NCI-H226 (cell line): ENCODE results near the gene RGS11.
A peak's percentile ranks its signal among the peaks of the same experiment; 100 is the strongest.
"Not testable (repeated sequence)": the region's sequence is repeated elsewhere in the genome, so short reads cannot be mapped to it uniquely, and the experiment has no call there.

Source experiments
- DNase-seq: peaks from one replicate; pipeline ENCODE4 v3.0.0-alpha.2; 2015

The RGS11 gene

DNA sequence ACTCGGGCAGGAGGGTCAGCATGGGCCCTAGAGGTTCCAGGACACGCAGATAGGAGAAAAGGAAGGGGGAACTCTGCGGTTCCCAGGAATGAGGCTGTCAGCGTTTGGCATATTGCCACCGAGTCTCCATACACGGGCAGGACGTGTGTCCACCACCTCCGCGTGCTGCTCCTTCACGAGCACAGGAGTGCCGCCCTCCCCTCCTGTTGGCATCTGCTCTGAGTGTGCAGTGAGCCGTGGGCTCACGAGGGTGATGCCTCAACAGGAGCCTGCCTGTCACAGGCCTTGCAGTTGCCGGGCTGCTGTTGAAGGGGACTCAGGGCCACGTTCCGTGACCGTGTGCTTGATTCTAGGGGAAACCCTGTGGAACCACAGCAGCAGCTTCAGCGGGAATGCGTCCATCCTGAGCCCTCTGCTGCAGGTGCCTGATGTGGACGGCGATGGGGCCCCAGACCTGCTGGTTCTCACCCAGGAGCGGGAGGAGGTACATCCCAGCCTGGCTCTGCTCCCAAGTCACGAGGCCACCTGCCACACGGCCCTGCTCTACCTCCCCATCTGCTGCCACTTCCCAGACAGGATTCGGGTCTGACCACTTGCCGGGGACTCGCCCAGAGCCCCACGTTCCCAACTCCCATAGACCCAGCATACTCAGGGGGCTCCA lies 14.6 kb downstream of the RGS11 start:
- no peak for DNase-seq

DNA sequence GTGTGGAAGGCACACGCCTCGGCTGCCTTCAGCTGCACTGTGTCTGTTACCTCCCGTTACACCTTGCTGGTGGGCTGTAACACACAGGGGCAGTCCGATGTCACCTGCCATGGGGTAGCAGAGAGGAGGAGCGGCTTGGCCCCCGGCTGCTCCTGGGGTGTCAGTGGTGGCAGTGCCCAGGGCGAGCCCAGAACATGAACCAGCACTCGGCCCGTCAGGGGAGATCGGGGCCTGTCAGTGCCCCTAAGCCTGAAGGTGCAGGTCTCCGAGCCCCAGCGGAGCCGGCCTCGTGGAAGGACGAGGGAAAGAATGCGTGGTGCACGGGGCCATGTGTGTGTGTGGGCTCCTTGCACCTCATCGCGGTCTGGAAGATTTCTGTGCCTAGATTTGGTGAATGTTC lies 15.4 kb downstream of the RGS11 start:
- DNase-seq: no peak

DNA sequence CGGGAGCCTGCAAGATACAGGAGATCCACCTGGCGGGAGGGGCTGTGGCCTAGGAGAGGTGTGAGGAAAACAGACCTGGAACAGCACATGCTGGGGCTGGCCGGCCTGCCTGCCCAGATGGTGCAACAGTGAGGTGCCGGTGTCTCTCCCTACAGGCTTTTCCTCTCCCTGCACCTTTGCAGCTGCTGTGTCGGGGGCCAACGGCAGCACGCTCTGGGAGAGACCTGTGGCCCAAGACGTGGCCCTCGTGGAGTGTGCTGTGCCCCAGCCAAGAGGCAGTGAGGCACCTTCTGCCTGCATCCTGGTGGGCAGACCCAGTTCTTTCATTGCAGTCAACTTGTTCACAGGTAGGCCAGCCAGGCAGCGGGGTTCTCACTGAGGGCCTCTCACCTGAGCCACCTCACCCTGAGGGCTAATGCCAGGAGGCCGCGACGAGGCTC lies 15.9 kb downstream of the RGS11 start:
- DNase-seq: no peak

DNA sequence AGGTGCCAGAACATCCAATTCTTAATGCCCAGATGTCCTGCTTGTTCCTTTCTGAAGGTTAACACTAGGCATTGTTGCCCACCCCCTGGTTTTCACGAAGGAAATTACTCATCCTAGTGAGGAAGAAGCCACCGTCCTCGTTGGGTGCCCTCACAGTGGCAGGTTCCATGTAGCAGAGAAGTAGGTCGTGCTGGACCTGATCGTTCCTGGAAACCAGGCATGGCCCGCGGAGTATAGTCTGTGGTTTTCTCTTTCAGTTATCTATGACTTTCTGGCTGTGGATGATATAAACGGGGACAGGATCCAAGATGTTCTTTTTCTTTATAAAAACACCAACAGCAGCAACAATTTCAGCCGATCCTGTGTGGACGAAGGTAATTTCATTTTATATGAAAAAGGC lies 16.5 kb downstream of the RGS11 start:
- DNase-seq: no peak

DNA sequence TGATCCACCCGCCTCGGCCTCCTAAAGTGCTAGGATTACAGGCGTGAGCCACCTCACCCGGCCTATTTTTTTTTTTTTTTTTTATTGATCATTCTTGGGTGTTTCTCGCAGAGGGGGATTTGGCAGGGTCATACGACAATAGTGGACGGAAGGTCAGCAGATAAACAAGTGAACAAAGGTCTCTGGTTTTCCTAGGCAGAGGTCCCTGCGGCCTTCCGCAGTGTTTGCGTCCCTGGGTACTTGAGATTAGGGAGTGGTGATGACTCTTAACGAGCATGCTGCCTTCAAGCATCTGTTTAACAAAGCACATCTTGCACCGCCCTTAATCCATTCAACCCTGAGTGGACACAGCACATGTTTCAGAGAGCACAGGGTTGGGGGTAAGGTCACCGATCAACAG lies 17.7 kb downstream of the RGS11 start:
- not testable (repeated sequence) for DNase-seq

DNA sequence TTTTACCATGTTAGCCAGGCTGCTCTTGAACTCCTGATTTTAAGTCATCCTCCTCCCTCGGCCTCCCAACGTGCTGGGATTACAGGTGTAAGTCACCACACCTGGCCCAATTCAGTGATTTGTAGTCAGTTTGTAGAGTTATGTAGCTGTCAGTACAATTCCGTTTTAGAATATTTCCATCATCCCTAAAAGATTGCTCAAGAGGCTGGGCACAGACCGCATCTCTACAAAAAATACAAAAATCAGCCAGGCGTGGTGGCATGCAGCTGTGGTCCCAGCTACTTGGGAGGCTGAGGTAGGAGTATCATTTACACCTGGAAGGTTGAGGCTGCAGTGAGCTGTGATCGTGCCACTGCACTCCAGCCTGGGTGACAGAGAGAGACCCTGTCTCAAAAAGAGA lies 20.6 kb downstream of the RGS11 start:
- no peak for DNase-seq

DNA sequence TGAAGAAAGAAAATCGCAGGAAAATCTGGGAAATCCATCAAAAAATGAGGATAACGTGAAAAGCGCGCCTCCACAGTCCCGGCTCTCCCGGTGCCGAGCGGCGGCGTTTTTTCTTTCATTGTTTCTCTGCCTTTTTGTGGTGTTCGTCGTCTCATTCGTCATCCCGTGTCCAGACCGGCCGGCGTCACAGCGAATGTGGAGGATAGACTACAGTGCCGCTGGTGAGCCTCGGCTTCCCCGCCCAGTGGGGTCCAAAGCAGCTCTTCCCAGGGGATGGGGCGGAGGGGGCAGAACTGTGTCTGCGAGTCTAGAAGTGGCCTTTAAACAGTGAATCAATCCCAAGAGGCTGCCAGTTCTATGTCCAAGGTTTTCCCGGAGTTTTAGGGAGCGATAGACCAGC lies 21.3 kb downstream of the RGS11 start:
- DNase-seq: no peak

DNA sequence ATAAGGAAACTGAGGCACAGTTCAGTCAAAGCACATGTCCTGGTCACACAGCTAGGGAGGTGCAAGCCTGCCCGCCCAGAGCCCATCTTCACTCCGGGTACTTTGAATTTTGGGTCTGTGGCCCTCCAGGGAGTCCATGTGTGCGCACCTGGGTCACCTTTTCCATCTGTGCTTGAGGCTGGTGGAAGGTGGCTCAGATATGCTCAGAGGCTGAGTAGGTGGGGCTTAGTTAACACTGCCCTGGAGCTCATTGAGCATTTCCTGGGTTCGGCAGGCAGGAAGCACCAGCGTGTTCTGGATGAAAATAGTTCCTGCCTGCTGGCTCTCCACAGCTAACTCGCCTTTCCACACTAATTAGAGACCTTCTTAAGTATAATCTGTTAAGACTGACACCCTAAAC lies 21.9 kb downstream of the RGS11 start:
- DNase-seq: no peak

DNA sequence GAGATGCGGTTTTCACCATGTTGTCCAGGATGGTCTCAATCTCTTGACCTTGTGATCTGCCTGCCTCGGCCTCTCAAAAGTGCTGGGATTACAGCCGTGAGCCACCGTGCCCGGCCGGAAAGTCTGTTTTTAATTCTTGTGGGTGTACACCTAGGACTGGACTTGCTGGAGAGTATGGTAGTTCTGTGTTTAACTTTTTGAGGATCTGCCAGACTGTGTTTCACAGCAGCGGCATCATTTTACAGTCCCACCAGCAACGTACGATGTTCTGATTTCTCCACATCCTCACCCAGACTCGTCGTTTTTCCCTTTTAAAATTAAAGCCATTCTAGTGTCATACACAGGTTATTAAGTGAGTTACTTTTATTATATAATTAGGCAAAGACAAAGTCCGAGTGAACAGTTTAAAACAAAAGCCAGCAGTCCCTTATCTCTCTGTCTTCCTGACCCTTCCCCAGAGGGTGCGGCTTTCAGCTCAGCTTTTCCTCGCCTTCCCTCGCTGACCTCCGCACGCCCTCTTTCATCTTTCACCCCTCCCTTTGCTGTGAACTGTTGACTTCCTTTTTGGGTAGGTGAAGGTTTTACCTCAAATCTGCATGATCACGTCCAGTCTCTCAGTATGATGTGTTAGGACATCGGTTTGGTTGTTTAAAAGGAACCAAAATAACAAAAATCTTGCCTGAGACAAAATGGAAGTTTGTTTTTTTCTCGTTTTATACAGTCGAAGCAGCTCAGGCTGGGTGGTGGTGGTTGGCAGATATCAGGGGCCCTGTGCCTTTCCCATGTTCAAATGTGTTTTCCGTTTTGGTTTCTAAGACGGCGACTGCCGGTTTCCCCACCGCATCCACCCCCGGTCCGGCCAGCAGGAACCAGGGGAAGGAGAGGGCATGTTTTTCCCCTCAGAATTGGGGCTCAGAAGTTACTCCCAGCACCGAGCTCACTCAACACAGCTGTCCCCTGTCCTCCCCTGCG lies 23.1 kb downstream of the RGS11 start:
- DNase-seq: no peak

DNA sequence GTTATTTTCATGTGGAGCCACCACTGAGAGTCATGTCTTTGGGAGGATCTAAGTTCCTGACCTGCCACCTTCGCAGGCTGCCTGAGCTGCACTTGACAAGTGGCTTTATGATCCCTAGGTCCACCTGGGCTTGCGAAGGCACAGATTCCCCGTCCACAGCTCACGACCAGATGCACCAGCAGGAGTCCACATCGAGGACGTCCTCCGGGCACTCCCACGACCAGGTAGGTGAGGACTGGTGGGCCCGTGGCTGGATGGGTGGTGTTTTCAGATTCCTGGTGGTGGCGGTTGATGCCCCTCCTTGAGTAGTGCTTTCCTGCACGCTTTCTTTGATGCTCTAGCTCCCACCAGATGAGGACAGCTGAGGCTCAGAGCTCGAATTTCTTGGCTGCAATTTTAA lies 26.3 kb downstream of the RGS11 start:
- DNase-seq: no peak

DNA sequence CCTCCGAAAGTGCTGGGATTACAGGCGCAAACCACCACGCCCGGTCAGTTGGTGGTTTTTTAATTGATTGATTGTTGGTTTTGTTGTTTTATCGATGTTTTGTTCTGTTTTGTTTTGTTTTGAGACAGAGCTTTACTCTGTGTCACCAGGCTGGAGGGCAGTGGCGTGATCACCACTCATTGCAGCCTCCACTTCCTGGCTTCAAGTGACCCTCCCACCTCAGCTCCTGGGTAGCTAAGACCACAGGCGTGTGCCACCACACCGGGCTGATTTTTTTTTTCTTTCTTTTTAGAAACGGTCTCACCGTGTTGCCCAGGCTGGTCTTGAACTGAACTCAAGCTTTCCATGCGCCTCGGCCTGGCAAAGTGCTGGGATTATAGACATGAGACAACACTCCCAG lies 28.7 kb downstream of the RGS11 start:
- no peak for DNase-seq

DNA sequence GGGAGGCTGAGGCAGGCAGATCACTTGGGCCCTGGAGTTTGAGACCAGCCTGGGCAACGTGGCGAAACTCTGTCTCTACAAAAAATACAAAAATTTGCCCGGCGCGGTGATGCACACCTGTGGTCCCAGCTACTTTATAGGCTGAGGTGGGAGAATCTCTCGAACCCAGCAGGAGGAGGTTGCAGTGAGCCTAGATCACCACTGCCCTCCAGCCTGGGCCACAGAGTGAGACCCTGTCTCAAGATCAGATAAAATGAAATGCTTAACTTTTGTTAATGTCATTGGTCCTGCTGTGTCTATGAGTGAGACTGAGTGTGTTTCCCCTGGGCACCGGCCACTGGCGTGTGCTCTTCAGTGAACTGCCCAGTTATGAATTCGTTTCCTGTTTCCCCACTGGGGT lies 30.6 kb downstream of the RGS11 start:
- no peak for DNase-seq

DNA sequence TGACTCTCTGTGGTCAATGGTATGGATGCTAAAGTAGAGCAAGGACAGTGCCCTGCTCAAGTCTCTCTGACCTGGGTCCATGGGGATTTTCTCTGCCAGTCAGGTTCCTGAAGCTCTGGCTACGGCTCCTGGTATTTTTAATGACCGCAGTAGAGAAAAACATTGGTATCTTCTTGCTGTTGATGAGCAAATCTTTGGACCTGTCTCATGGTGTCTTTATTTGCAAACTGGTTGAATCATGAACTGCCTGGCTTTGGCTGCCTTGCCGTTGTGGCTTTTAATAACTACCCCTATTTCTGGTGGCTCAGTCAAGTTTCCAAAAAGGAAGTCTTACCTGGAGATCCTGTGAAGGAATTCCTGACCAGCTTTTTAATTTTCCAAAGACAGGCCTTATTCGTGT lies 32.4 kb downstream of the RGS11 start:
- no peak for DNase-seq

DNA sequence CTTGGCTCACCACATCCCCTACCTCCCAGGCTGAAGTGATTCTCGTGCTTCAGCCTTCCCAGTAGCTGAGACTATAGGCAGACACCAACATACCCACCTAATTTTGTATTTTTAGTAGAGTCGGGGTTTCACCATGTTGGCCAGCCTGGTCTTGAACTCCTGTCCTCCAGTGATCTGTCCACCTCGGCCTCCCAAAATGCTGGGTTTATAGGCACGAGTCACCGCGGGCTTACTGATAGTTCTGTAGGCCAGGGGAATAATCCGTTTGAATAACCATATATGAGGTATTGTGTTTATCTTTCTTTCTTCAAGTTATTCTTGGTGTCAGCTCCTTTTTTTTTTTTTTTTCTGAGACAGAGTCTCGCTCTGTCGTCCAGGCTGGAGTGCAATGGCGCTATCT lies 33.5 kb downstream of the RGS11 start:
- no peak for DNase-seq

DNA sequence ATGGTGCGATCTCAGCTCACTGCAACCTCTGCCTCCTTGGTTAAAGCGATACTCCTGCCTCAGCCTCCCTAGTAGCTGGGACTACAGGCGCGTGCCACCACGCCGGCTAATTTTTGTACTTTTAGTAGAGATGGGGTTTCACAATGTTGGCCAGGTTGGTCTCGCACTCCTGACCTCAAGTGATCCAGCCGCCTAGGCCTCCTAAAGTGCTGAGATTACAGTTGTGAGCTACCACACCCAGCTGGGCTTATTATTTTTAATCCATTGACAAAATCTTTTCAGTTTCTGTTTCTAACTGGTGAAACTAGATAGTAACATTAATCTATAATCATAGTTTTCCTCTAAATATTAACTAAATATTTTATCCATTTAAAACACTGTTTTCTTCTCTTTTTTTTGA lies 35.2 kb downstream of the RGS11 start:
- DNase-seq: no peak

DNA sequence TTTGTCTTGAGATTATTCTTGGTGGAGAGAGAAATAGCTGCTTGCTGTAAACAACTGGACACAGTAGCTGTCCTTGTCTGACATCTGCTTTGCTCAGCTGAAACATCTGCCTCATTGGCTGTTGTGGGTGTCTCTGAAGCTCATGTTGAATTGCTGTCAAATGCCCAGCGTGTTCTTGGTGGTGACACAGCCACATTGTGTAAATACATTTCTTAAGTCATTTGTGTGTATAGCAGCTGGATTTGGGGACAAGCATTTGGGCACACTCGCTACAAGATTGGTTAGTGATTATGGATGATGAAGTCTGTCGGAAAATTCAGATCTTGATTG lies 35.8 kb downstream of the RGS11 start:
- no peak for DNase-seq

DNA sequence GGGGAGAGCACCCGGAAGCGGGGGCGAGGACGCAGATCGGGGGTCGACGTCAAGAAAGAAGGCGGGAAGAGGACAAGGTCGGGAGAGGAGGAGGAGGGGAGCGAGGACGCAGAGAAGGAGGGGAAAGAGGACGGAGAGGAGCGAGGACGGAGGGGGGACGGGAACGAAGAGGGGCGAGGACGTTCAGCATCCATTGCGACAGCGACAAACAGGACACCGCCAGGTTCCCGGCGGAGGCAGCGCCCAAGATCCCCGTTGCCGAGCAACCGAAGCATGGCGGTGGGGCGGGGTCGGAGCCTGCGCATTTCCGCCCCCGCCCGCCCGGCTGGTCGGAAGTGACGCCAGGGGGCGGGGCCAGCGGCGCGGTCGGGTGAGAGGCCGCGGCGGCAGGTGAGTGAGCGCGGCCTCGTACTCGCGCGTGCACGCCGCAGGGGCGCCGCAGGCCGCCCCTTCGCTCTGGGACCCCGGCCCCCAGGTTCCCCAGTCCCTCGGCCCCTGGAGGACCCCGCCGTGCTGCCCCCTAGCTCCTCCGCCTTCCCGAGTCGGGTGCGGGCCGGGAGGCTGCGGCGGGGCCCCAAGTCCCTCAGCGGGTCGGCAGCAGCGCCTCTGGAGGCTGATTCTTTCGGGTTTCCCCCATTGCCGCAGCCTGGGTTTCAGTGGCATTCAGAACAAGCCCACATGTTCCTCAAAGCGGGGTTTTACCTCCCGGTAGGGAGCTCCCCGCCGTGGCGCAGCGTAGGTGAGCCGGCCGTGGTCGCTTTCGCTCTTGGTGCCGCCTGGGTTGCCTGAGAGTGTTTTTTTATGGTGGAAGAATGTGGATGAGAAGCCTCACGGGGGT lies 41.1 kb downstream of the RGS11 start, which contains the start of gene FAM234A:
FAM234A (plus strand) TSS at position 354 of the 838 bp plus-strand sequence. CDS start 19,593 bp downstream, outside the sequence.
- DNase-seq: peak; percentile 88

DNA sequence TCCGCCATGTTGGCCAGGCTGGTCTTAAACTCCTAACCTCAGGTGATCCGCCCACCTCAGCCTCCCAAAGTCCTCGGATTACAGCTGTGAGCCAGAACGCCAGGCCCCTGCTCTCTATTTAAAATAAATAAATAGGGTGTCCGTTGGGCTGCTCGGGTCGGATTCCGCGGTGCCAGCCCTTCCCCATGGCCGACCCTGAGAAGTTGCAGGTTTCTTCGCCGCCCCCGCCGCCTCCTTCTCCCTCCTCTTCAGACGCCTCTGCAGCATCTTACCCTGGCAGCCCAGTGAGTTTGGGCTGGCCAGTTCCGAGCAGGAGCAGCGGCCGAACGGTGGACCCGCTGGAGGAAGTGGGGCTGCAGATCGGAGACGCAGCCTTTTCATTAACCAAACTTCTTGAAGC lies 44.8 kb downstream of the RGS11 start:
- no peak for DNase-seq

DNA sequence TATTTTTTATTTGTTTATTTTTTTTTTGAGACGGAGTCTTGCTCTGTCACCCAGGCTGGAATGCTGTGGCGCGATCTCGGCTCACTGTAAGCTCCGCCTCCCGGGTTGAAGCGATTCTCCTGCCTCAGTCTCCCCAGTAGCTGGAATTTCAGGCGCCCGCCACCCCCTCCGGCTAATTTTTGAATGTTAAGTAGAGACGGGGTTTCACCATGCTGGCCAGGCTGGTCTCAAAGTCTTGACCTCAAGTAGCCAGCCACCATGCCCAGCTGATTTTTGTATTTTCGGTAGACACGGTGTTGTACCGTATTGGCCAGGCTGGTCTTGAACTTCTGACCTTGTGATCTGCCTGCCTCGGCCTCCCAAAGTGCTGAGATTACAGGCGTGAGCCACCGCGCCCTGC lies 45.4 kb downstream of the RGS11 start:
- DNase-seq: not testable (repeated sequence)

DNA sequence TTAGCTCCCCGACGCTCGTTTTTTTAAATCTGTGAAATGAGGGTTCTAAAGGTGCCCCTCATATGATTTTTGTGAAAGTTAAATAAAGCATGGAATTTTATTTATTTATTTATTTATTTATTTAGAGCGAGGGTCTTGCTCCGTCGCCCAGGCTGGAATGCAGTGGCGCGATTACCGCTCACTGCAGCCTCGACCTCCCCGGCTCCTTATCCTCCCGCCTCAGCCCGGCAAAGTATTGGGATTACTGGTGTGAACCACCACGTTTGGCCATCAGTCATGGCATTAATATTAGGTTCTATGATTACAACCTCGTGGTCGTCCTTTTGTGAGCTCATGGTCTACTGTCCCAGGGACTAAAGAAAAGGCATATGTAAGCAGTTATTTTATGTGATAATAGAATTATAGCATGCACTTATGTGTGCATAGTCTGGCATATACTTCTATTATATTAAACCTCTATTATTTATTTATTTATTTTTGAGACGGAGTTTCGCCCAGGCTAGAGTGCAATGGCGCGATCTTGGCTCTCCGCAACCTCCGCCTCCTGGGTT lies 45.9 kb downstream of the RGS11 start:
- DNase-seq: no peak

DNA sequence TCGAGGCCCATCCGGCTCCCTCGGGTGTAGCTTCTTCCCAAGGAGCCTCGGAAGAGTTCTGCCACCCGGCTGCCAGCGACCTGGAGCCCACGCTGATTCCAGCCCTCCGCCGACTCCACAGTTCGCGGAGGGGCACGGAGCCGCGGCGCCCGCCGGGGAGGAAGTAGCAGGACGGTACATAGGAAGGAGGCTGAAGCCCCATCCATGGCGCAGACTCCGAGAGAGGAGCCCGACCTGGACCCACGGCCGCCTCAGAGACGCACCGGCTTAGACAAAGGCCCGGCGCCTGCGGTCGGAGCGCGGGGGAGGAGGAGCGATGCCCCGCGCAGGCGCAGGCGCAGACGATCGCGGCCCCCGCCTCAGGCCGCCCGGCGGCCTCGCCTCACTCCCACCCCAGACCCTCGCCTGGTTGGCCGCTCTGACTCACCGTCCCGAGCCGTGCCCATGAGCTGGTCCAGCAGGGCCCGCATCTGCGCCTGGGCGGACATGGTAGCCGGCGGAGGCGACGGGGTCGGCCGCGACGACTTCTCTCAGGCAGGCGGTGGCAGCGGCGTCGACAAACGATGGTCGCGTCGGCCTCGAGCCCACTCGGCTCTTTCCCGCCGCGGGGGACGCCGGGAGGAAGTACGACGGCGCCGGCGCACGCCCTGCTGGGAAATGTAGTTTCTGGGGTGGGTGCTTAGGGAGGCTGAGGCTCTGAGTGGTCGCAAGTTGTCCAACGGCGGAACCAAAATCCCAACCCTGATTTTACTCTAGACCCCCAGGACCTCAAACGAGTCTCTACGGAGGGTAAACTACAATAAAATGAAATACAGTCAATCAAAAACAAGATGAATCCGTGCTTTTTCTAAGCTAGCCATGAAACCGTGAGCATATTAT lies 46.7 kb downstream of the RGS11 start, which contains the start of gene LUC7L:
LUC7L (minus strand) TSS at position 598 of the 879 bp plus-strand sequence; CDS start at position 488, 110 bp downstream.
- DNase-seq: peak; percentile 84
